NCI-H2171 treated with DMSO at 0.1 percent for 48 hours (cell line): ENCODE measurements around the gene MFRP.
A peak's percentile ranks its signal among the peaks of the same experiment; 100 is the strongest.

Experiments
- DNase-seq: peaks from one replicate; lab custom pipeline; 2025; lab: John Stamatoyannopoulos, UW

Gene MFRP

GRCh38 chr11:119373059-119373920 is 26.8 kb upstream of the MFRP start:
- no peak for DNase-seq

- DNase-seq = peak; percentile 41
Measured at GRCh38 chr11:119372260-119373058, 26.0 kb upstream of the MFRP start.

GRCh38 chr11:119371778-119372182 is 25.3 kb upstream of the MFRP start:
- peak; percentile 72 for DNase-seq

- DNase-seq = no peak
Measured at GRCh38 chr11:119371067-119371601, 24.6 kb upstream of the MFRP start.

GRCh38 chr11:119370486-119371046 is 24.1 kb upstream of the MFRP start:
- peak; percentile 47 for DNase-seq

- peak; percentile 76 for DNase-seq
Measured at GRCh38 chr11:119369132-119369925, 22.8 kb upstream of the MFRP start.

GRCh38 chr11:119368121-119369034 is 21.9 kb upstream of the MFRP start:
- DNase-seq = peak; percentile 80

GRCh38 chr11:119367661-119368120 is 21.2 kb upstream of the MFRP start:
- DNase-seq = no peak

GRCh38 chr11:119366690-119367620 is 20.4 kb upstream of the MFRP start:
- no peak for DNase-seq

- no peak for DNase-seq
Measured at GRCh38 chr11:119365071-119365591, 18.6 kb upstream of the MFRP start.

GRCh38 chr11:119363851-119364590 is 17.5 kb upstream of the MFRP start:
- DNase-seq = no peak

- no peak for DNase-seq
Measured at GRCh38 chr11:119363081-119363850, 16.8 kb upstream of the MFRP start.

GRCh38 chr11:119362741-119363080 is 16.2 kb upstream of the MFRP start:
- peak; percentile 56 for DNase-seq

GRCh38 chr11:119361941-119362725 is 15.6 kb upstream of the MFRP start:
- no peak for DNase-seq

GRCh38 chr11:119361056-119361787 is 14.7 kb upstream of the MFRP start:
- DNase-seq = peak; percentile 89
